HG03378 (cell line): ENCODE data around the gene TMED1.
A peak's percentile ranks its signal among the peaks of the same experiment; 100 is the strongest.
"Not testable (repeated sequence)": the region's sequence is repeated elsewhere in the genome, so short reads cannot be mapped to it uniquely, and the experiment has no call there.

ENCODE experiments used
- ATAC-seq: cut with Tn5 transposase; IDR thresholded peaks from one replicate; pipeline ENCODE4 v1.9.1; 2021; ENCODE audit warnings: mild to moderate bottlenecking, moderate library complexity; ENCODE audit not compliant: unreplicated experiment

TMED1 gene

GRCh38 chr19:10862561-10863106 is 26.6 kb upstream of the TMED1 start:
- no peak for ATAC-seq

DNA sequence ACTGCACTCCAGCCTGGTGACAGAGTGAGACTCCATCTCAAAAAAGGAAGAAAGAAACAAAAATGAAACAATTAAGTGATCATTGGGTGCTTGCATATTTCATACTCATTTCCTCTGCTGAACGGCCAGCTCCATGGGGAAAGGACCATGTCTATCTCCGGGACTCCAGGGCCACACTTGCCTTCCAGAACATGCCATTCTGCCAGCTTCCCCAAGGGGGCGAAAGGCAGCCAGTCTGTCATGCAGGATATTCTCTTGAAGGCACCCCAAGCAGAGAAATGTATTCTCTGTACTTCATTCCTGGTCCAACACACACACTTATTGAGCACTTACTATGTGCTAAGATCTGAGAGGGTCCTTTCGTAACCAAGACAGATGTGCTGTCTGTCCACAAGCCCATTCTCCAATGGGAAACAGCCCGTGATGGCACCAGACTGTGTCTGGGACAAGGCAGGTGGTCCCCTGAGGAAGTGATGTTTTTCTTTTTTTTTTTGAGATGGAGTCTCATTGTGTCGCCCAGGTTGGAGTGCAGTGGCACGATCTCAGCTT is 25.2 kb upstream of the TMED1 start:
- no peak for ATAC-seq

GRCh38 chr19:10858204-10858828 is 22.3 kb upstream of the TMED1 start:
- ATAC-seq: no peak

DNA sequence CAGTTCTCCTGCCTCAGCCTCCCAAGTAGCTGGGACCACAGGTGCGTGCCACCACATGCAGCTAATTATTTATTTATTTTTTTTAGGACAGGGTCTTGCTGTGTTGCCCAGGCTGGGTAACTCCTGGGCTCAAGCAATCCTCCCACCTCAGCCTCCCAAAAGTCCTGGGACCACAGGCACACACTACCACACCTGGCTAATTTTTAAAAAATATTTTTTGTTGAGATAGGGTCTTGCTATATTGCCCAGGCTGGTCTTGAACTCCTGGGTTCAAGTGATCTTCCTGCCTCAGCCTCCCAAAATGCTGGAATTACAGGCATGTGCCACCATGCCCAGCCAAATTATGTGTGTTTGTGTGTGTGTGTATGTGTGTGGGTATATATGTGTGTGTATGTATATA is 20.9 kb upstream of the TMED1 start:
- ATAC-seq: not testable (repeated sequence)

- no peak for ATAC-seq
These were observed 20.0 kb upstream of the TMED1 start for GRCh38 chr19:10855879-10856522.

DNA sequence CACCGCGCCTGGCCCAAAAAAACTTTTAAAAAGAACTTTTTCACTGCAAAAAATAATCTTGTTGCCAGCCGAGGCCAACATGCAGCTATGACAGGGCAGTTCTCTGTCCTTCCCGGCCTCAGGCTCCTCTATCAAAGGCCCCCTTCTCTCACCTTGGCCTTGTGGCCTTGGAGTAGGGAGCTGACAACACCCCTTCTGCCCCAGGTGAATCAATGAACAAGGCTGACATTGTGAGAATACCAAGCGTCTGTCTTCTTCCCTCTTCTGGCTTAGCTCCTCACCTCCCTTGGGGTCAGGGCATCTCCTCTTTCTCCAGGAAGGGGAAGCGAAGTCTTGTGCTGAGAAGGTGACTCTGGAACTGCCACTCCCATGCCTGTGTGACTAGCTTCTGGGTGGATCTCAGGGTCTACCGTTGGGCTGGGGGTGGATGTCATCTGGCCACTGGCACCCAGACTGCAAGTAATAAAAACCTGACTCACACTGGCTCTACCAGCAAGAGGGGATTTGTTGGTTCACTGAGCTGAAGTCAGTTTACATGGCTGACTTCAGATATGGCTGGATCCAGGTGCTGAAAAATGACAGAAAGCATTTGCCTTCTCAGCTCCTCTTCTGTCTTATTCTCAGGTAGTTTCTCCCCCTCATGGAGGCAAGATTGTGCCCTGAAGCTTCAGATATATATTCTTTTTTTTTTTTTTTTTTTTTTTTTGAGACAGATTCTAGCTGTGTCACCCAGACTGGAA is 18.5 kb upstream of the TMED1 start:
- ATAC-seq: no peak

DNA sequence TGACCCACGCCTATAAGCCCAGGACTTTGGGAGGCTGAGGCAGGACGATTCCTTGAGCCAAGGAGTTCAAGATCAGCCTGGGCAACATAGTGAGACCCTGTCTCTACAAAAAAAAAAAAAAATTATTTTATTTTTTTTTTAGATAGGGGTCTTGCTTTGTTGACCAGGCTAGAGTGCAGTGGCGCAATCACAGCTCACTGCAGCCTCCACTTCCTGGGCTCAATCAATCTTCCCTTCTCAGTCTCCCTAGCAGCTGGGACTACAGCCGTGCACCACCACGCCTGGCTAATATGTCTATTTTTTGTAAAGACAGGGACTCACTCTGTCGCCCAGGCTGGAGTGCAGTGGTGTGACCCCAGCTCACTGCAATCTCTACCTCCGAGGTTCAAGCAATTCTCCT is 16.9 kb upstream of the TMED1 start:
- no peak for ATAC-seq

DNA sequence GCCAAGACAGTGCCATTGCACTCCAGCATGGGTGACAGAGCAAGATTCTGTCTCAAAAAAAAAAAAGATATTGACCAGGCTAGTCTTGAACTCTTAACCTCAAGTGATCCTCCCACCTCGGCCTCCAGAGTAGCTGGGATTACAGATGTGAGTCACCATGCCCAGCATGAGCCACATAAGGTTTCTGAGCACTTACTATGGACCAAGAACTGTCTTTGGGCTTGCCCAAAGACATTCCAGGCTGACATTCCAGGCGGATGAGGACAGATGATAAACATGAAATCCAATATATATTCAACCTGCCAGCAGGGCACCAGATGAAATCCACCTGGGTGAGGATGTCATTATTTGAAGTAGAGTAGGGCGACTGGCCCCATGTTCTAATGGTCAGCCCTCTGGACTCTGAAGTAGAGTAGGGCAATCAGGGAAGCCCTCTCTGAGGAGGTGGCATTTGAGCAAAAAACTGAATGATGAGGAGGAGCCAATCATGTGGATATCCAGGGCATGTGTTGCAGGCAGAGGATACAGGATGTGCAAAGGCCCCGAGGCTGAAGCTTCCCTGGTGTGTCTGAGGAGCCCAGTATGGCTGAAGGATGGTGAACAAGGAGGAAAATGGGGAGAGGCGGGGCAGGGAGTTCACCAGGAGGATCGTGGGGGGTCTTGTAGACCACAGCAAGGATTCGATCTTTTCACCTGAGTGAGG is 16.2 kb upstream of the TMED1 start:
- ATAC-seq: no peak

GRCh38 chr19:10850631-10851030 is 14.6 kb upstream of the TMED1 start:
- ATAC-seq: no peak

DNA sequence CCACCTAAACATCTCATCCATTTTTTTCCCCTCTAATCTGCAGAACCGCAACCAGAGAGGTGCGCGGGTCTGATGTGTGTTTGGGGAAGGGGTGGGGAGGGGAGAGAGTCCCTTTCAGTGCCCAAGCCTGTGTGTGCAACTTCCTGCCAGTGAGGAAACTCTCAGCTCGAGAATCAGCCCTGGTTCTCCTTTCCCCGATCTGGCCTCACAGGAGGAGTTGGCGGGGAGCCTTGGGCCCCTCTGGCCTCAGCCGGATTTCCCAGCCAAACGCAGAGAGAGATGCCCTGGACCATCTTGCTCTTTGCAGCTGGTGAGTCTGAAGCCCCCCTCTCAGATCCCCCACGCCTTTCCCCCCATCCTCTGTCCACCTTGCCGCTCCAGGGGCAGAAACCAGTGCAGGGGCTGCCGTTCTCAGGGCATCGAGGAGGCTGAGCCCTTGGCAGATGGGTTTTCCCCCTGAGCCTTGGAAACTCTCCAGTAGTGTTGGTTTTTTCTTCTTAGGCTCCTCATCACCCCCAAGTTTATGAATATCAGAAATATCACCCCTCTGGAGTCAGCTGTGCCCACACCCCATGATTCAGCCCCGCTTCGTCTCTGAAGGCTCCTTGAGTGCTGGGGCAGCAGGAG is 12.3 kb upstream of the TMED1 start, which contains the start of gene C19orf38:
C19orf38 (plus strand) TSS at position 186 of the 627 bp plus-strand sequence; CDS start at position 280, 94 bp downstream.
- ATAC-seq: no peak

DNA sequence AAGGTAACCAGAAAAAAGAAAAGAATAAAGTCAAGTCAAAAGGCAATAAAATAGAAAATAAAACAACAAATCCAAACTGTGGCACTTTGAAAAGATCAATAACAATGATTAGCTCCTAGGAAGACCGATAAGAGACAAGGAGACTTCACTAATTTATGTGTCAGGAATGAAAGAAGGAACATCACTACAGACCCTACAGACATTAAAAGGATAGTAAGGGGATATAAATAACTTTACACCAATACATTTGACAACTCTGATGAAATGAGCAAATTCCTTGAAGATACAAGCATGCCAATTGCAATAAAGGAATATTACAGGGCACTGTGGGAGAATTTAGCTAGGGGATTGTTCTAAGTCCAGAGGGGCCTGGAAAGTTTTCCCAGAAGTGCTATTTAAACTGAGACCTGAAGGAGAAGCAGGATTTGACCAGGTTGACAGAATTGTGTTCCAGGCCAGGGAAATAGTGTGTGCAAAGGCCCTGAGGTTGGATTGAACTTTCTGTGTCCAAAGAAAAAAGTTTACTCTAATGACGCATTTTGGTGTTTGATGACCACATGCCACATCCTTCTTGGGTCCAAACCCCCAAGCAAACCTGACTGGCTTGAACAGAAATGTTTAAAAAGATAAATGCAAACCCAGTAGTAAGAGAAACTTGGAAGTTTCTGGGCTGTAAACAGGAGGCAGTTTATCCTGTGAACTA is 10.6 kb upstream of the TMED1 start:
- ATAC-seq: no peak

- ATAC-seq: no peak
These were observed 6.8 kb upstream of the TMED1 start for GRCh38 chr19:10842788-10843187.

DNA sequence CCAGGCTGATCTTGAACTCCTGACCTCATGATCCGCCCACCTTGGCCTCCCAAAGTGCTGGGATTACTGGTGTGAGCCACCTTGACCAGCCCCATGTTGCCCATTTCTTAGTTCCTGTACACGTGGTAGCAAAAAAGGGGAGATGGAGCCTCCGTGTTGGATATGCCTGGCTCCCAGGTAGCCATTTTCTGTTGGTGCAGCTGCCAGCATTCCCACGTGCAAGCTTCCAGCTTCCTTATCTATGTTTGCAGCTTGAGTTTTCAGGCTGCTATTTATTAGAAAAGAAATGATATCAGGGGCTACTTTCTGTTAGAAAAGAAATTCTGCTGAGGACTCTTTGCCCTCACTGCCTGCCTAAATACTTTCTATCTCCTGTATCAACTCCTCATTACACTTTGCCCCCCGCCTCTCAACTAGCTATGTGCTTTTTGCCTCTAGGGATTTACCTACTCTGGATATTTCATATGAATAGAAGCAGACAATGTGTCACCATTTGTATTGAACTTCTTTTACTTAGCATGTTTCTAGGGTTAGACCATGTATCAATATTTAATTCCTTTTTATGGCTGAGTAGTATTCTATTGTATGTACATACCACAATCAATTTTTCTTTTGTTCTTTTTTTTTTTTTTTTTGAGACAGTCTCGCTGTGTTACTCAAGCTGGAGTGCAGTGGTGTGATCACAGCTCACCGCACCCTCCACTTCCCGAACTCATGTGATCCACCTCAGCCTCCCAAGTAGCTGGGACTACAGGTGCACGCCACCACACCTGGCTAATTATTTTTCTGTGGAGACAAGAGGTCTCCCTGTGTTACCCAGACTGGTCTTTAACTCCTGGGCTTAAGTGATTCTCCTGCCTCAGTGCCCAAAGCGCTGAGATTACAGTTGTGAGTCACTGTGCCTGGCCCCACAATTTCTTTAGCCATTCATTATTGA is 3.4 kb upstream of the TMED1 start:
- no peak for ATAC-seq

DNA sequence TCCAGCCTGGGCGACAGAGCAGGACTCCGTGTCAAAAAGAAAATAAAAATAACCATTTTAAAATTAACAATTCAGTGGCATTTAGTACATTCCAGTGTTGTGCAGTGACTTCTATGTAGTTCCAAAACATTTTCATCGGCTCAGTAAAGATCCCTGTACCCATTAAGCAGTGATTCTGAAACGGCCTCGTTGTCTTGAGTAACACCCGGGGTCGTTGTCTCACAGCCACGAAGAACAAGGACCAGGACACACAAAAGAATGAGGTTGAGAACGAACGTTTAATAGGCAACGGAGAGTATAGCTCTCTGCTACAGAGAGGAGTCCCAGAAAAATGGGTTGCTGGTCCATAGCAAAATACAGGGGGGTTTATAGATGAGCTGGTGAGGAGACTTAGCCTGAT is 2.4 kb upstream of the TMED1 start:
- ATAC-seq: no peak

GRCh38 chr19:10837649-10838048 is 1.6 kb upstream of the TMED1 start:
- not testable (repeated sequence) for ATAC-seq

DNA sequence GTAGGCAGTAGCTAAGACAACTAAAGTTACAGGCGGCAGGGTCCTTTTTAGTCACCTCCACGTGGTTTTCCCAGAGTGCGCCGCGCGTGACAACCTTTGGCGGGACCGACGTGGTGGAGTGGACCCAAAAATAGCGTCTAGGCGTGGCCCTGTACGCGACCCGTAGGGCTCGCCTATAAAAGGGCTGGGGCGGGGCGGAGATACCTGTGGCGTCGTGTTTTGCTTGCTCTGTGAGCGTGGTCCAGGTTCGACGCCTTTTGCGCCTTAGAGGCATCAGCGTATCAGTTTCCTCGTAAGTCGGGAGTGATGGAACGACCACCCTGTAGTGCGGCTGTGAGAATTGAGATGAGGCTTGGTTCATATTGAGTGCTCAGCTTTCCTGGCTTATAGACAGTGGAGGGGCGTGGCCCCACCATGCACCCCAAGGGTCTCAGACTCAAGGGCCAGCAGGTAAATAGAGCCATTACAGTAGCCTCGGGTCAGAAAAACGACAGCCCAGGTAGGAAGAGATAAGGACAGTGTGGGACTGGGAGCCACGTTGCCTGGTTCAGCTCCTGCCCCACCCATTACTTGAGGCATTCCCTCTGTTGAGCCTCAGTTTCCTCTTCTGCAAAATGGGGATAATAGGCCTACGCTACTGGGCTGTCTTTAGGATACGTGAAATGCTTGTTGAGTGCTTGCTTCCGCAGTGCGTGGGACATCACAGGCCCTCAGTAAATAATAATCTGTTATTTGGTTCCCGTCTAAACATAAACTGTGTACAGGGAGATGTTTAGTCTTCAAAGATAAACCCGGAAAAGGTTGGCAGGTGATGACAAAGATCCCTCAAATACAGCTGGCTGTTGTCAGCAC is 693 bp upstream of the TMED1 start:
- ATAC-seq: peak; percentile 13

- no peak for ATAC-seq
These were observed 791 bp downstream of the TMED1 start for GRCh38 chr19:10835089-10835753.
